ENCODE data around the gene DNAJC28. TPM values are rescaled to one million over a fixed set of nuclear protein-coding genes. Genes with fewer than 3 reads are reported as not detected.

DNAJC28 gene
- total and polyA plus RNA-seq, 9 of the 15 experiments (the other 6 are each of a cell fraction or from before 2014, with no cell fraction given) = 0.68 to 2.5 (median 1.1) TPM

- TF ChIP-seq ZBTB40 (IDR thresholded peaks at IDR 0.05) (0 out of 2 replicates have a peak, but pooled peaks have one; percentile 11), ZBTB40 (CRISPR knock-in tag; IDR thresholded peaks at IDR 0.05) (no peak), PBX2 (CRISPR knock-in tag; IDR thresholded peaks at IDR 0.05; ENCODE audit: low read depth) (no peak), PBX2 (tag; conservative IDR thresholded peaks at IDR 0.05; ENCODE audit: low read depth) (no peak), STAT5B (CRISPR knock-in tag; IDR thresholded peaks at IDR 0.05) (no peak), ZNF146 (CRISPR knock-in tag; IDR thresholded peaks at IDR 0.05; ENCODE audit: unreplicated experiment) (no peak), RBM25 (IDR thresholded peaks at IDR 0.05; ENCODE audit: low read depth, low read length, severe bottlenecking) (no peak)
Measured at GRCh38 chr21:33478935-33479678, 12.4 kb downstream of the DNAJC28 start (continued).

All from K562 (cell line).